Vagina (tissue), 2 donors: ENCODE data around the gene CYP27B1.

Experiments
- CTCF ChIP-seq, 3 experiments: fragments of 450-650 bp in 2 of 3; fragments of 200-600 bp in 1 of 3; sonication (generic) in 1 of 3; IDR thresholded peaks; one replicate each; pipeline ENCODE4 v1.5.1; 2017 to 2019; ENCODE audit warnings: antibody characterized with exemption in 3 of 3, mild to moderate bottlenecking in 2 of 3, moderate library complexity in 2 of 3
- POLR2AphosphoS5 ChIP-seq, 2 donors: sonication (generic); formaldehyde crosslinking; IDR thresholded peaks; one replicate each; pipeline ENCODE4 v1.9.0; 2017; ENCODE audit warnings: antibody characterized with exemption in 2 of 2, mild to moderate bottlenecking in 2 of 2, low read depth in 1 of 2; ENCODE audit not compliant: insufficient read depth in 1 of 2

- TF ChIP-seq CTCF (IDR thresholded peaks at IDR 0.05), result no peak
- no peak for TF ChIP-seq POLR2AphosphoS5 (IDR thresholded peaks at IDR 0.05; ENCODE audit: insufficient read depth in 1 of 2, low read depth in 1 of 2)
Observed at GRCh38 chr12:57712701-57713100, 54.2 kb downstream of the CYP27B1 start.
